HK-2 (cell line): ENCODE measurements around the gene ABCB10.

Experiments
- DNase-seq: peaks from one replicate; pipeline ENCODE4 v3.0.0-alpha.2; 2018; ENCODE audit not compliant: unreplicated experiment

ABCB10 gene

DNA sequence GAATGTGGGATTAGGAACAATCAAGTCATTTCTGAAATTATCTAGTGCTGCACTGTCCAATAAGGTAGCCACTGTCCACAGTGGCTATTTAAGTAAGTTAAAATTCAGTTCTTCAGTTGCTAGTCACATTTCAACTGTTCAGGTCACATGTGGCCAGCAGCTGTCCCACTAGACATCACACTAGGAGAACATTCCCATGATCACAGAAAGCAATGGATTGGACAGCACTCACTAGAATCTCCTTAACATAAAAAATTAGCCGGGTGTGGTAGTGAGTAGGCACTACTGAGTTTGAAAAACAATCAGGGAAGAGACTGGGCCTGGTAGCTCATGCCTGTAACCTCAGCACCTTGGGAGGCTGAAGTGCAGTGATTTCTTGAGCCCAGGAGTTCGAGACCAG, 84.0 kb downstream of the ABCB10 start:
- DNase-seq, result no peak

DNA sequence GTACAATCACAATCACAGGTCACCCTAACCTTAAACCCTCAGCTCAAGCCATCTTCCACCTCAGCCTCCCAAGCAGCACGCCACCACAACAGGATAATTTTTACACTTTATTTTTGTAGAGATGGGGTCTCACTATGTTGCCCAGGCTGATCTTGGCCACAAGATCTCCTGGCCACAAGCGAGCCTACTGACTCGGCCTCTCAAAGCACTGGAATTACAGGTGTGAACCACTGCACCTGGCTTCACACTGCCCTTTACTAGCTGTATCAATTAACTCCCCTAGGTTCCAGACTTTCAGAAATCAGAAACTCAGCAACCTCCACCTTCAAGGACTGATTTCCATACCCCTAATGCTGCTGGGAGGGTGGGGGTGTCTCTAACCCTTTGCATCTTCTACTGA, 87.3 kb downstream of the ABCB10 start:
- no peak for DNase-seq

DNA sequence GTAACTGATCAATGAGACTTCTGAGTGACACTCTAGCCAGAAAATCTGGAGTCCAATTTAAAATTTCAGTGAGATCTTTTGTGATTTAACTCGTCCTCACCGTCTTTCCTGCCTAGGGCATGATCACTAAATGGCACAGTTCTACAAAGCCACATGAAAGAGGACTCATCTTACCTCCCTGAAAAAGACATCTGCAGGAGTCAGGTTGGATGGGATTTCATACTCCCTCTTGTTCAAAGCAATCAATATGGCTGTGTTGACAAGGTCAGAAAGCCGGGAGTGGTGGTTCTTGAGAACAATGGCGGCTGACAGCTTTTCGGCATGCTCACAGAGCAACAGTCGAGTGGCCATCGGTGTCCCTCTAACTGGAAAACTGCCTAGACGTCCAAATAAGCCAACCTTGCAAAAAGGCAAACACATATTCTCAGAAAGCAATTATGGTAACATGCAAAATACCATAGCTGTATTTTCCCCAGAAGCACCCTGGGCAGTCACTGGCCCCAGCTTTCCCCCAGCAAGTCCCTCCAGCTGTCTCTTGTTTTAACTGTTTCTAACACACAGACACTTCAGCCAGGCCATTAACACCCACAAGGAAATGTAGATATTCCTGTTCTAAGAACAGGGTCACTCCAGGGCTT, 88.0 kb downstream of the ABCB10 start:
- DNase-seq, result no peak

DNA sequence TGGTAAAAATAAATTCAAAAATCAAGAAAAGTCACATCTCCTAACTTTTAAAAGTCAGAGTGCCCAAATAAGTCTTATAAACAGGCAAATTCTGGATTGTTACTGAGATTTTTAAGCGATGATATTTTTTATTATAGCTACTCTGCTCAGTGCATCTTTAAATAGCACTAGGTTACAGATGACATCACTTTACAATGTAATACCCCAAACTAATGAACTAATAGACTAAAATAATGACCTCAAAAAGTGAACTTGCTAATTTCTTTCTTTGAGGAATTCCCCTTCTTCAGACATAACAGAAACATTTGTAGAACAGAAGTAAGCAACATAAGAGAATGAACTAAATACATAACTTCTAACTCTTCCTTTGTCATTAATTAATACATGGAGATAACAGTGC, 91.6 kb downstream of the ABCB10 start:
- DNase-seq, result no peak
